ENCODE measurements around the gene FCRL3. TPM values are rescaled to one million over a fixed set of nuclear protein-coding genes. Genes with fewer than 3 reads are reported as not detected.

The FCRL3 gene
- total RNA-seq, 1 experiment from 2014 or later, result not detected

DNA sequence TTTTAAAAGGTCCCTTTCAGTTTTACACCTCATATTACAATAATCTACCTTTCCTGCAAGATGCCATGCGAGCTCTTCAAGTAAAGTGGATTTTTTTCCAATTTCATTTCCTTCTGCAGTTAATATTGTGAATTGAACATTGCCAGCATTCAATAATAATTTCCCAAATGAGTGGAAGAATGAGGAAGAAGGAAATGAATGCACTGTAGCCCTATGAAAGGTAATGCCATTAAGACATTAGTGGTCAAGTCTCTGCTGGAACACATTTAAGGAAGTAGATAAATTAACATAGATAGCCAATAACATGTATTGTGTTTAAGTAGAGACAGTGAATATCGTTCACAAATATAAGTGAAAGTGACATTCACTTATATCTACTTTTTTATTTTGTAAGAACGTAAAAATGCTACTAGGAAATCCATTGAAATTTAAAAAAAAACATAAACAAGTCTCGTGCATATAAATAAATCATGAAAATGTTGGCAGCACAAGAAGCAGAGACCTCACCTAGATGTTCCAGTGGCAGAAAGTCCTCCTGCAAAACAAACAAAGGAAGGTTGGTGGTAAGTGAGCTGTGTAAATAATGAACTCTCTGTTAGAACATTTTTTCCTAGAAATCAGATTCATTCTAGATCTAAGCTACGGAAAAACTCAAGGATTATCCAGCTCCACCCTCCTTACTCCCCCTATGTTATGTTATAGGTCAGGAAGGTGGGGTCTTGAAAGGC lies 17.7 kb downstream of the FCRL3 start:
- no peak for DNase-seq (ENCODE audit: low spot score)

DNA sequence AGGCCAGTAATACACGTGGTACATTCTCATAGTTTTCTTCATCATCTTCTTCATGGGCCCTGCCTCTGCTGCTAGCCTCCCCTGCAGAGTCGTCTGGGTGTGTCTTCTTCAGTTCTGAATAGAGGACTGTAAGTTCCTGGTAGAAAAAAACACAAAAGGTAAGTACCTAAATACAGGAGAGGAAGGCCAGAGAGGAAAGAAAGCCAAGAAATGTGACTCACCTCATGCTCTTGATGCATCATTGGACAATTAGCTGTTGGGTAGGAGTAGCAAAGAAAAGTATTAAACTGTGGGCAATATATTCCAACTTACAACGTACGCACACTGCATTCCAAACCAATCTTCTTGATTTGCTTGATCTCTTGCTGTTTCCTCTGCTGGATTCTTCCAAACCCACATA lies 21.8 kb downstream of the FCRL3 start:
- DNase-seq (ENCODE audit: low spot score), result no peak

DNA sequence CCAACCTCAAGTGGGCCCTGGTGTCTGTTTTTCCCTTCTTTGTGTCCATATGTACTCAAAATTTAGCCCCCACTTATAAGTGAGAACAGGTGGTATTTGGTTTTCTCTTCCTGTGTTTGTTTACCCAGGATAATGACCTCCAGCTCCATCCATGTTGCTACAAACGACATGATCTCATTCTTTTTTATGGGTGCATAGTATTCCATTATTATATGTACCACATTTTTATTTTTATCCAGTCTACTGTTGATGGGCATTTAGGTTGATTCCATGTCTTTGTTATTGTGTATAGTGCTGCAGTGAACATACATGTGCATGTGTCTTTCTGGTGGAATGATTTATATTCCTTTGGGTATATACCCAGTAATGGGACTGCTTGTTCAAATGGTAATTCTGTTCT lies 27.6 kb downstream of the FCRL3 start:
- DNase-seq (ENCODE audit: low spot score), result no peak

DNA sequence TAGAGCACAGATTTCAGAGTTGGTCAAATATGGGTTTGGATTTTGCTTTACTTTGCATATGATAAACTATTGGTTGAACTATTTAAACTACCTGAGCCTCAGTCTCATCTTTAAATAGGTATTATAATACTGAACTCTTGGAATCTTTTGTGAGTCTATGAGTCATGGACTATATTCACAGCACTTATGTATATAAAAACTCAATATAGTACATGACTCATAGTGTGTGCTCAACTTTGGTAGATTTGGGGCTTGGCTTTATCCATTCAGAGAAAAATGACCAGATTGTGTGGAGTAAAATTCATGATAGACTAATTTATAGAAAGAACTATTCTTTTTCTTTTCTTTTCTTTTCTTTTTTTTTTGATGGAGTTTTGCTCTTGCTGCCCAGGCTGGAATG lies 28.7 kb downstream of the FCRL3 start:
- no peak for DNase-seq (ENCODE audit: low spot score)

DNA sequence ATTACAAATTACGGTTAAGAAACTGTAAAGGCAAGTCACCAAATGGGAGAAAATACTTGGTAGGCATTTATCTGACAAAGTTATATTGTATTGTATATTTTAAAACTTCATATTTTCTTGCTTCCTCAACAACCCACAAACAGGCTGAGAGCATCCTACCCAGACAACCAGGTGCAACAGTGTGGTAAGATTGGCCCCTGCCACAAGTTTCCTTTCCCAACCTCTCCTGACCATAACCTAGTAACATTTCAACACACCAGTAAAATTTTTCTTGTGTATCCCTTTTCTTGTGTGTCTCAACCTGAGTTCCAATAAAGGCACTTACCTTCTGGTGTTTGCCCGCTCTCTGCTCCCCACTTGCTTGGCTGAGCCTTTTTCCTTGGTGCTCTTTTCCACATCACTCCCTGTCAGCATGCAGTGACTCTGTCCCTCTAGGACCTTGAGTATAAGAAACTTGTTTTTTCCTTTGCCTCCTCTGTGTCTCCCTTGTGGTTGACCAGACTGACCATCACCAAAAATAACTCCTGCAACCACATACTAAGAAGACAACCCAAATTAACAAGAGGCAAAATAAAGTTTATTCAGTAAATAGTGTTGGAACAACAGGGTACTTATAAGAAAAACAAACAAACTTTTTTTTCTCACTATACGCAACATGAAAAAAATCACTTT lies 40.9 kb downstream of the FCRL3 start:
- DNase-seq (ENCODE audit: low spot score), result no peak

DNA sequence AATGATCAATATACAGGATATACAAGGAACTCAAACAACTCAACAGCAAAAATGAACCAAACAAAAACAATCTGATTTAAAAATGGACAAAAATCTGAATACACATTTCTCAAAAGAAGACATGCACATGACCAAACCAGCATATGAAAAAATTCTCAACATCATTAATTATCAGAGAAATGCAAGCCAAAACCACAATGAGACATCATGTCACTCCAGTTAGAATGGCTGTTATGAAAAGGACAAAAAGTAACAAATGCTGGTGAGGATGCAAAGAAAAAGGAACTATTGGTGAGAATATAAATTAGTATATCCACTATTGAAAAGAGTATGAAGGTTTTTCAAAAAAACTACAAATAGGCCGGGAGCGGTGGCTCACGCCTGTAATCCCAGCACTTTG lies 42.0 kb downstream of the FCRL3 start:
- DNase-seq (ENCODE audit: low spot score), result no peak

DNA sequence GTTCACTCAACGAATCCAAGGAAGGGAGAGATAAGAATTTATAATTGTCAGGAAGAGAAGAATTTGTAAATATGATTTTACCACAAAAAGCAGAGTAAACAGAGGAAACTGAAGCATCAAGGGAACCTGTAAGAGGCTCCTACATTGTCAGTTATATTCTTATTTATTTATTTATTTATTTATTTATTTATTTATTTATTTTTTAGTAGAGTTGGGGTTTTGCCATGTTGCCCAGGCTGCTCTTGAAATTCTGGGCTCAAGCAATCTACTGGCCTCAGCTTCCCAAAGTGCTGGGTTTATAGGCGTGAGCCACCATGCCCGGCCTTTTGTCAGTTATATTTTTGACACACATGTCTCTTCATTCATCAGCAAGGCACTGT lies 47.1 kb downstream of the FCRL3 start:
- no peak for DNase-seq (ENCODE audit: low spot score)

DNA sequence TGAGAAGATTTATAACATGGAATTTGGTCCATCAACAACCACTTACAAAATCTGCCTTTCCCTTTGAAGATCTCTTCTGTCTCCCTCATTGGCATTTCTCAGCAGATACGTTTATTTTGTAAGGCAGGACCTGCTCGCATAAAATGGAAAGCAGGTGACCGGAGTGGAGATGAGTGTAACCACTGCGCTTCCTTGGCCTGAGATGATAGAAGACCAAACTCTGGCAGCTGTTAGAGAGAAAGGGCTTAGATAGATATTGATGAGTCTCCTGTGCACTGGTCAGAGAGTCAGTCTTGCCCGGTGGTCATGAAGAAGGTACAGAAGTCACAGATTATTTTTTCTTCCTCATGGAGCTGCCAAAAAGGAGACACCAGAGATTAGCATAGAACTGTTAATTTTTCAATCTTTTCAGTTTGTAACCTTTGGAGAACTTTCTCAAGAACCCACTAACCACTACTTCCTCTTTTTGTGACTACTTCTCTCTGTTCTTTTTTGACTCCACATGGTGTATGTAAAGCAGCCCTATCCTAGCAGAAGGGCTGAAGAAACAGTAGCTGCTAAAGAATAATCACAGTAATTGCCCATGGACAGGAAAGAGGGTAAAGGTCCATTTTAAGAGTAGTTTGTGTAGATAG lies 47.6 kb downstream of the FCRL3 start:
- no peak for DNase-seq (ENCODE audit: low spot score)

DNA sequence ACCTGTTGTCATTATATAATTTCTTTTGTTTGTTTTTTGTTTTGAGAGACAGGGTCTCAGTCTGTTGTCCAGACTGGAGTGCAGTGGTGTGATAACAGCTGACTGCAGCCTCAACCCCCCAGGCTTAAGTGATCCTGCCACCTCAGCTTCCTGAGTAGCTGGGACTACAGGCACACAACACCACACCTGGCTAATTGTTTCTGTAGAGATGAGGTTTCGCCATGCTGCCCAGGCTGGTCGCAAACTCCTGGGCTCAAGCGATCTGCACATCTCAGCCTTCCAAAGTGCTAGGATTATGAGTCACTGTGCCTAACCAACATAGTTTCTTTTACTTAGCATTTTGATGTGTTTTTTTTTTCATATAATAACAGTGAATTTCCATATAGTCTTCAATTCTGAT lies 52.3 kb downstream of the FCRL3 start:
- no peak for DNase-seq (ENCODE audit: low spot score)

DNA sequence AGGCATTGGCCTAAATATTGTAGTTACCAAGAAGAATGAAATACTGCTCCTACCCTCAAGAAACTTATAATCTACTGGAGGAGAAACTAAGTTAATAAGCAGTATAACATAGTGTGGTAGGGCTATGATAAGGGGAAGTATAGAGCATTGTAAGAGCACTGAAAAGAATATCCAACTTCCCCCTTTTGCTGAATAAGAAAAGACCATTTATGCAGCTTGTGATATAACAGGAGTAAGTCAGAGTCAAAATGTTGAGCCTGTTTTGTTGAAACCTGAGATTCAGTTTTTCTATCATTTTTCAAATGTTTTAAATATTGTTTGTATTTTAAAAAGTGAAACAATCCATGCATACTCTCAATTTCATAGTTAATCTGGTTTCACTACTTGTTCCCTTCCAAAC lies 54.4 kb downstream of the FCRL3 start:
- DNase-seq (ENCODE audit: low spot score), result no peak

DNA sequence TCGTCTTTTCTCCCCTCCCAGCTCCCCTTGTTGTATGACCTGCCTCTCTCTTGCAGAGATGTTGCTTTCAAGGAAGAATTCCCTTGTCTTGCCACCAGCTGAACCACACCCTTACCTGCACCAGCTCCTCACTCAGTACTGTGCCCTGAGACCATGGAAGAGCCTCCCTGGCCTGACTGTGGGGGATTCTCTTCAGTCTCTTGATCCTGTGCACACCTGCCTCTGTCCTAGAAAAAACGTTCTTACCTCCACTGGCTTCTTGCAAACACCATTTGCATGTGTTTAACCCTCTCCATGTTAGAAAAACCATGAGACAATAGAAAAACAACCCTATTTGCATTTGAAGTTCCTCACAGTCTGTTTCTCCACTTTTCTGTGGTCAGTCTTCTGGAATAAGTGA lies 59.4 kb downstream of the FCRL3 start:
- no peak for DNase-seq (ENCODE audit: low spot score)

DNA sequence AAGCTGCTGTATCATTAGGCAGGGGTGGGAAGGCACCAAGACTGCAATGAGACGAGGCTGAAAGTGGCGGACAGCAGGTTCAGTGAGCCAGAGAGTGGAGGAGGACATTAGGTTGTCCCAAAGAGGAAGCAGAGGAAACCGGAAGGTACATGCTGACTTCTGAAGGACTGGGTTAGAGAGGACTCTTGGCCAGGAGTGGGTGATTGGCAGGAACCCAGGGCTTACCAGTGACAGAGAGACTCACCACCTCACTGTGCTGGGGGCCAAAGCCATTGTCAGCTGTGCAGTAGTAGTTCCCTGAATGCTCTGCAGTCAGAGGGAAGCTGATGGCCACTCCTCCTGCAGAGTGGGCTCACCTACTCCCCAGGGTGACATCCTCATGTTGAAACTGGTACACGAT lies 60.8 kb downstream of the FCRL3 start:
- DNase-seq (ENCODE audit: low spot score), result no peak

DNA sequence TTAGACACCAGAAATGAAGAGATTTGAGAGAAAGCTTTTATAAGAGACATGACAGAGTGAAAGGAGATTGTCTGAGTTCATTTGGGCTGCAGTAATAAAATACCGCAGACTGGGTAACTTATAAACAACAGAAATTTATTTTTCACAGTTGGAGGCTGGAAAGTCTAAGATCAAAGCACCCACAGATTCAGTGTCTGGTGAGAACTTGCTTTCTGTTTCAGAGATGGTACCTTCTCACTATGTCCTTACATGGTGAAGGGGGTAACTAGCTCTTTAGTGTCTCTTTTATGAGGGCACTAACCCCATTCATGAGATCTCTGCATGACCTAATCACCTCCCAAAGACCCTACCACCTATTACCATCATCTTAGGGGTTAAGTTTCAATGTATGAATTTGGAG lies 71.8 kb downstream of the FCRL3 start:
- DNase-seq (ENCODE audit: low spot score), result no peak

Other genes with a start within 250 kb of the FCRL3 start
- not detected in 2 replicates for gene FCRL5, start 148.3 kb downstream of the FCRL3 start, total RNA-seq (2014; rRNA removed; shearing (Covaris generic))
- gene FCRL4, start 102.7 kb downstream of the FCRL3 start, total RNA-seq (2014; rRNA removed; shearing (Covaris generic)), result not detected in 2 replicates
- gene FCRL2, start 76.4 kb upstream of the FCRL3 start, total RNA-seq (2014; rRNA removed; shearing (Covaris generic)), result not detected in 2 replicates
- gene FCRL1, start 119.4 kb upstream of the FCRL3 start, total RNA-seq (2014; rRNA removed; shearing (Covaris generic)), result not detected in 2 replicates
- not detected in 2 replicates for gene CD5L, start 141.0 kb upstream of the FCRL3 start, total RNA-seq (2014; rRNA removed; shearing (Covaris generic))

Data from H4 (cell line).